CD4-positive, alpha-beta T cell treated with Interleukin-4 for 4 hours (primary cell): ENCODE measurements around the gene FKBP11.
"Not testable (repeated sequence)": the region's sequence is repeated elsewhere in the genome, so short reads cannot be mapped to it uniquely, and the experiment has no call there.

Experiments used
- DNase-seq: peaks from one replicate; pipeline ENCODE4 v3.0.0-alpha.2; 2020

Gene FKBP11

GRCh38 chr12:48954841-48955501 is 29.7 kb upstream of the FKBP11 start:
- DNase-seq: no peak

- no peak for DNase-seq
Observed at GRCh38 chr12:48954061-48954460, 28.8 kb upstream of the FKBP11 start.

GRCh38 chr12:48952691-48953090 is 27.4 kb upstream of the FKBP11 start:
- no peak for DNase-seq

GRCh38 chr12:48947727-48948126 is 22.4 kb upstream of the FKBP11 start:
- DNase-seq: no peak

- DNase-seq: no peak
Observed at GRCh38 chr12:48946943-48947342, 21.7 kb upstream of the FKBP11 start.

- no peak for DNase-seq
Observed at GRCh38 chr12:48946205-48946604, 20.9 kb upstream of the FKBP11 start.

GRCh38 chr12:48943221-48943620 is 17.9 kb upstream of the FKBP11 start:
- DNase-seq: no peak

GRCh38 chr12:48940181-48940580 is 14.9 kb upstream of the FKBP11 start:
- DNase-seq: no peak

GRCh38 chr12:48938805-48939204 is 13.5 kb upstream of the FKBP11 start:
- DNase-seq: no peak

GRCh38 chr12:48937170-48937569 is 11.9 kb upstream of the FKBP11 start:
- no peak for DNase-seq

GRCh38 chr12:48936379-48936979 is 11.2 kb upstream of the FKBP11 start:
- peak; percentile 74 for DNase-seq

- peak; percentile 23 for DNase-seq
Observed at GRCh38 chr12:48934312-48934706, 9.0 kb upstream of the FKBP11 start.

GRCh38 chr12:48933664-48934311 is 8.5 kb upstream of the FKBP11 start:
- DNase-seq: peak; percentile 64

- DNase-seq: peak; percentile 45
Observed at GRCh38 chr12:48932878-48933277, 7.6 kb upstream of the FKBP11 start.

GRCh38 chr12:48930475-48930874 is 5.2 kb upstream of the FKBP11 start:
- no peak for DNase-seq

GRCh38 chr12:48929551-48929950 is 4.3 kb upstream of the FKBP11 start:
- DNase-seq: no peak

- DNase-seq: no peak
Observed at GRCh38 chr12:48927261-48927660, 2.0 kb upstream of the FKBP11 start.

- DNase-seq: peak; percentile 73
Observed at GRCh38 chr12:48924617-48925303, 532 bp downstream of the FKBP11 start.

GRCh38 chr12:48923117-48923516 is 2.2 kb downstream of the FKBP11 start:
- no peak for DNase-seq

GRCh38 chr12:48917857-48918537 is 7.3 kb downstream of the FKBP11 start:
- DNase-seq: peak; percentile 59

GRCh38 chr12:48910196-48910595 is 15.1 kb downstream of the FKBP11 start:
- DNase-seq: no peak

GRCh38 chr12:48909698-48910097 is 15.6 kb downstream of the FKBP11 start:
- not testable (repeated sequence) for DNase-seq

GRCh38 chr12:48907245-48907644 is 18.0 kb downstream of the FKBP11 start:
- DNase-seq: no peak
